Endothelial cell of umbilical vein (primary cell): ENCODE measurements around the gene LSM14A. TPM values are rescaled to one million over a fixed set of nuclear protein-coding genes. Genes with fewer than 3 reads are reported as not detected.

Experiments used
- BruUV-seq: library from RNA; stranded (reverse); fragments of 400-500 nt; replicated peaks from 2 replicates; lab custom pipeline; 2021; lab: Mats Ljungman, UMichigan
- CTCF ChIA-PET: fragments of 300-600, 350-600 bp; sonication (Branson Sonifier 250); formaldehyde crosslinking; loops from one replicate; lab custom pipeline; 2021; ENCODE audit warnings: antibody characterized with exemption, inconsistent platforms; lab: Charles Lee
- POLR2A ChIA-PET: fragments of 300-600, 350-600 bp; sonication (Branson Sonifier 250); formaldehyde crosslinking; loops from one replicate; lab custom pipeline; 2021; ENCODE audit warnings: antibody characterized with exemption, inconsistent platforms; lab: Charles Lee
- DNase-seq: peaks from one replicate; pipeline ENCODE4 v3.0.0-alpha.2; 2011; ENCODE audit warnings: low read depth, low spot score
- FAIRE-seq: peaks from 2 replicates; lab custom pipeline; 2011; peaks lifted over from hg19 to GRCh38; lab: Jason Lieb, UNC
- H2AFZ ChIP-seq: 2 replicates; pipeline ENCODE4 v1.6.0; 2012; ENCODE audit warnings: low read depth, low read length, control low read depth, inconsistent platforms
- H3K27ac ChIP-seq: 2 replicates; pipeline ENCODE4 v1.5.1; 2011; ENCODE audit warnings: low read depth, mild to moderate bottlenecking, control low read depth, low read length, moderate library complexity; ENCODE audit not compliant: insufficient read depth
- H3K27me3 ChIP-seq, 2 experiments: 2 replicates each; pipeline versions ENCODE4 v1.6.0 to v1.6.1; 2011; ENCODE audit warnings: low read length in 2 of 2, mixed read lengths in 1 of 2; ENCODE audit not compliant: control insufficient read depth in 2 of 2, insufficient read depth in 2 of 2
- H3K36me3 ChIP-seq, 2 experiments: 2 replicates in 1 of 2; 3 replicates in 1 of 2; pipeline ENCODE4 v1.5.1; 2011; ENCODE audit warnings: low read length in 2 of 2, mild to moderate bottlenecking in 1 of 2, moderate library complexity in 1 of 2; ENCODE audit not compliant: control insufficient read depth in 2 of 2, insufficient read depth in 2 of 2; ENCODE audit errors: extremely low read depth in 1 of 2
- H3K4me1 ChIP-seq: 3 replicates; pipeline ENCODE4 v1.5.1; 2011; ENCODE audit warnings: mild to moderate bottlenecking, low read length; ENCODE audit not compliant: control insufficient read depth, insufficient read depth; ENCODE audit errors: extremely low read depth
- H3K4me2 ChIP-seq: 2 replicates; pipeline ENCODE4 v1.6.1; 2011; ENCODE audit warnings: low read length, control low read depth, mixed read lengths; ENCODE audit not compliant: insufficient read depth
- H3K4me3 ChIP-seq, 3 experiments: fragments of 200-600 bp in 1 of 3; sonication (generic), shearing (Covaris generic) in 1 of 3; replicated peaks in 1 of 3; 2 replicates each; pipeline ENCODE4 v1.5.1; 2011 to 2016; ENCODE audit warnings: control low read depth in 3 of 3, low read length in 3 of 3, mild to moderate bottlenecking in 2 of 3, inconsistent platforms in 1 of 3, low read depth in 1 of 3, moderate library complexity in 1 of 3; ENCODE audit not compliant: insufficient read depth in 1 of 3
- H3K79me2 ChIP-seq: 2 replicates; pipeline ENCODE4 v1.6.0; 2012; ENCODE audit warnings: low read length, inconsistent platforms; ENCODE audit not compliant: control insufficient read depth, insufficient read depth
- H3K9ac ChIP-seq: replicated peaks from 2 replicates; pipeline ENCODE3; 2011; ENCODE audit warnings: low read length, control low read depth; ENCODE audit not compliant: insufficient read depth; ENCODE audit errors: extremely low read depth
- H3K9me1 ChIP-seq: replicated peaks from 3 replicates; pipeline ENCODE4 v1.6.0; 2011; ENCODE audit warnings: mild to moderate bottlenecking, low read length; ENCODE audit not compliant: control insufficient read depth, insufficient read depth; ENCODE audit errors: extremely low read depth
- H3K9me3 ChIP-seq: replicated peaks from 2 replicates; pipeline ENCODE4 v1.5.1; 2012; ENCODE audit warnings: low read length, inconsistent platforms; ENCODE audit not compliant: control insufficient read depth, insufficient read depth
- H4K20me1 ChIP-seq: replicated peaks from 2 replicates; pipeline ENCODE3; 2011; ENCODE audit warnings: mild to moderate bottlenecking, low read length; ENCODE audit not compliant: control insufficient read depth, insufficient read depth; ENCODE audit errors: extremely low read depth
- CTCF ChIP-seq, 2 donors: IDR thresholded peaks; 1 replicate in 1 of 2; 2 replicates in 1 of 2; pipeline ENCODE4 v1.5.1; 2011; ENCODE audit warnings: low read length in 2 of 2, mild to moderate bottlenecking in 2 of 2, moderate library complexity in 2 of 2, control low read depth in 1 of 2, inconsistent platforms in 1 of 2, low read depth in 1 of 2; ENCODE audit not compliant: insufficient read depth in 1 of 2; ENCODE audit errors: extremely low read depth in 1 of 2
- EZH2 ChIP-seq: IDR thresholded peaks from 2 replicates; pipeline ENCODE4 v1.6.1; 2012; ENCODE audit warnings: borderline replicate concordance, low read depth, mild to moderate bottlenecking, moderate library complexity, low read length, inconsistent platforms; ENCODE audit not compliant: severe bottlenecking
- FOS ChIP-seq: IDR thresholded peaks from 2 replicates; pipeline ENCODE4 v1.6.1; 2011; ENCODE audit warnings: mild to moderate bottlenecking, low read length, moderate library complexity, borderline replicate concordance; ENCODE audit not compliant: insufficient read depth
- GATA2 ChIP-seq: IDR thresholded peaks from 2 replicates; pipeline ENCODE4 v1.7.0; 2011; ENCODE audit warnings: low read depth, mild to moderate bottlenecking, moderate library complexity, mixed read lengths, low read length; ENCODE audit not compliant: insufficient read length, insufficient read depth
- JUN ChIP-seq: IDR thresholded peaks from 2 replicates; pipeline ENCODE4 v1.6.1; 2011; ENCODE audit warnings: borderline replicate concordance, low read depth; ENCODE audit not compliant: insufficient read length, insufficient read depth
- MAX ChIP-seq: IDR thresholded peaks from 2 replicates; pipeline ENCODE4 v1.6.1; 2011; ENCODE audit not compliant: insufficient read depth, insufficient read length
- MYC ChIP-seq: IDR thresholded peaks from one replicate; pipeline ENCODE4 v1.6.1; 2011; ENCODE audit warnings: mild to moderate bottlenecking, low read depth, low read length
- POLR2A ChIP-seq: IDR thresholded peaks from 2 replicates; pipeline ENCODE4 v1.6.1; 2012; ENCODE audit warnings: low read depth, mild to moderate bottlenecking, control low read depth, low read length
- POLR2AphosphoS5 ChIP-seq: IDR thresholded peaks from 2 replicates; pipeline ENCODE4 v1.6.1; 2012; ENCODE audit warnings: low read depth, mild to moderate bottlenecking, control low read depth, low read length, moderate library complexity; ENCODE audit not compliant: insufficient read depth
- dilution Hi-C: fragments of 300-500 bp; cut with MboI; formaldehyde crosslinking; loops from one replicate; pipeline ENCODE4 v1.15.0; 2019; ENCODE audit warnings: low sequenced_read_pairs; ENCODE audit not compliant: extremely low pct_ligation_motif_present
- intact Hi-C: fragments of 100-400 bp; cut with micrococcal nuclease; formaldehyde crosslinking; loops from one replicate; pipeline ENCODE4 v1.10.0; 2022
- polyA plus RNA-seq, 4 experiments: library from polyadenylated mRNA; depleted of rRNA in 3 of 4; stranded (reverse) in 3 of 4; unstranded in 1 of 4; fragments of >200 nt; gene quantifications; 2 replicates each; pipeline versions ENCODE4 v1.2.1 to v1.2.3, GENCODE V29; 2011 to 2012; ENCODE audit warnings: missing spikeins in 1 of 4
- total RNA-seq: library from RNA; stranded (reverse); gene quantifications from 2 replicates; pipeline ENCODE4 v1.2.3, GENCODE V29; 2021

The LSM14A gene
- total and polyA plus RNA-seq, 2 donors (not counting 3 experiments of a cell fraction or from before 2014, with no cell fraction given), result 96.7 to 122 TPM

GRCh38 chr19:34243876-34244578 lies 71.7 kb downstream of the LSM14A start:
- H3K9ac ChIP-seq, result no peak overlapping the region
- no peaks in the 10 kb centered on the region for H3K36me3 ChIP-seq
- no peak overlapping the region for H3K4me2 ChIP-seq
- no peaks in the 10 kb centered on the region for H4K20me1 ChIP-seq
- DNase-seq, result no peak
- no peak overlapping the region for H2AFZ ChIP-seq
- no peaks in the 10 kb centered on the region for H3K79me2 ChIP-seq
- H3K9me1 ChIP-seq, result no peaks in the 10 kb centered on the region
- FAIRE-seq, result no peak
- ChIA-PET CTCF (interaction anchor here (1.0 to 1.3 kb wide), 2 partner anchors 12 to 92 kb away, joined by 3 read pairs; no protein-coding TSS in a partner anchor), POLR2A (no interaction called here)
- intact Hi-C loops (no loop called here), dilution Hi-C loops (no loop called here)
- no peak for TF ChIP-seq POLR2A
- TF ChIP-seq FOS, result no peak
- TF ChIP-seq JUN, result no peak
- no peak for TF ChIP-seq POLR2AphosphoS5
- TF ChIP-seq MAX, result no peak
- H3K9me3 ChIP-seq, result no peaks in the 10 kb centered on the region
- BruUV-seq, result no TSS peak
- no peaks in the 10 kb centered on the region for H3K4me1 ChIP-seq
- H3K27me3 ChIP-seq, result no peaks in the 10 kb centered on the region
- H3K27ac ChIP-seq, result no peak overlapping the region
- no peak overlapping the region for H3K4me3 ChIP-seq

GRCh38 chr19:34244611-34245299 lies 72.5 kb downstream of the LSM14A start:
- no TSS peak for BruUV-seq
- H3K4me1 ChIP-seq, result no peaks in the 10 kb centered on the region
- TF ChIP-seq GATA2 (no peak), MAX (no peak), FOS (no peak), POLR2AphosphoS5 (no peak), MYC (no peak), POLR2A (no peak), EZH2 (no peak), CTCF (IDR thresholded peaks at IDR 0.05; ENCODE audit: extremely low read depth in 1 of 2, insufficient read depth in 1 of 2, low read depth in 1 of 2, low read length in 2 of 2) (no peak), JUN (no peak)
- H3K79me2 ChIP-seq, result no peaks in the 10 kb centered on the region
- intact Hi-C loops (no loop called here), dilution Hi-C loops (no loop called here)
- DNase-seq (no peak), FAIRE-seq (peak; percentile 59)
- H3K27me3 ChIP-seq, result no peaks in the 10 kb centered on the region
- no peaks in the 10 kb centered on the region for H3K36me3 ChIP-seq
- H3K27ac ChIP-seq, result no peak overlapping the region
- no peak overlapping the region for H3K4me3 ChIP-seq
- CTCF ChIA-PET, result interaction anchor here (0.8 to 1.6 kb wide), 4 partner anchors 12 to 101 kb away, joined by 3 to 4 read pairs (median 4); no protein-coding TSS in a partner anchor
- no peaks in the 10 kb centered on the region for H3K9me1 ChIP-seq
- H2AFZ ChIP-seq, result no peak overlapping the region
- H4K20me1 ChIP-seq, result no peaks in the 10 kb centered on the region
- H3K9ac ChIP-seq, result no peak overlapping the region
- POLR2A ChIA-PET, result no interaction called here
- H3K9me3 ChIP-seq, result no peaks in the 10 kb centered on the region
- H3K4me2 ChIP-seq, result no peak overlapping the region
